22Rv1 (cell line): Measurements from ENCODE around the gene CARMIL1.

Source experiments
- ZFX ChIP-seq: fragments of 450-650 bp; IDR thresholded peaks from 2 replicates; pipeline ENCODE4 v1.6.1; 2017; ENCODE audit warnings: antibody characterized with exemption, borderline replicate concordance
- TF ChIP-seq, protein P1 (sequence below): fragments of 450-650 bp; IDR thresholded peaks from 2 replicates; pipeline ENCODE4 v1.5.1; 2017; ENCODE audit warnings: mild to moderate bottlenecking

DNA sequence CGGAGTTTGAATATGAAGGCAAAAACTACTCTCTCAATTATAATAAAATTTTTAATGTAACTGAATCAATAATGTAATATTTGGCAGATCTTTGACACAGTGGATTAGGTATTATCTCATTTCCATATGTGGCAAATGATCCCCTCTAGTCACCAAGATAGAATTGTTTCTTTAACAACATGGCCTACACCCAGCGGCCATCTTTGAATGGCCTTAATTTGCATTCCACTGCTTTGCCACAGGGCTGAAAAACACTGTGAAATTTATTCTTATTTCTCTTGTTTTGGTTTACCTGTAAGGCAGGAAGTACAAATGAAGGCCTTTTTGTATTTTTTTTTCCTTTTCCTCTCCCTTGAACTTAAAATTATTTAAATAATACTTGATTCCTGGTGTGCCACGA, 210.2 kb downstream of the CARMIL1 start:
- TF ChIP-seq, protein P1, sequence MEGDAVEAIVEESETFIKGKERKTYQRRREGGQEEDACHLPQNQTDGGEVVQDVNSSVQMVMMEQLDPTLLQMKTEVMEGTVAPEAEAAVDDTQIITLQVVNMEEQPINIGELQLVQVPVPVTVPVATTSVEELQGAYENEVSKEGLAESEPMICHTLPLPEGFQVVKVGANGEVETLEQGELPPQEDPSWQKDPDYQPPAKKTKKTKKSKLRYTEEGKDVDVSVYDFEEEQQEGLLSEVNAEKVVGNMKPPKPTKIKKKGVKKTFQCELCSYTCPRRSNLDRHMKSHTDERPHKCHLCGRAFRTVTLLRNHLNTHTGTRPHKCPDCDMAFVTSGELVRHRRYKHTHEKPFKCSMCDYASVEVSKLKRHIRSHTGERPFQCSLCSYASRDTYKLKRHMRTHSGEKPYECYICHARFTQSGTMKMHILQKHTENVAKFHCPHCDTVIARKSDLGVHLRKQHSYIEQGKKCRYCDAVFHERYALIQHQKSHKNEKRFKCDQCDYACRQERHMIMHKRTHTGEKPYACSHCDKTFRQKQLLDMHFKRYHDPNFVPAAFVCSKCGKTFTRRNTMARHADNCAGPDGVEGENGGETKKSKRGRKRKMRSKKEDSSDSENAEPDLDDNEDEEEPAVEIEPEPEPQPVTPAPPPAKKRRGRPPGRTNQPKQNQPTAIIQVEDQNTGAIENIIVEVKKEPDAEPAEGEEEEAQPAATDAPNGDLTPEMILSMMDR: no peak
- no peak for TF ChIP-seq ZFX
